Left lung (tissue), 10 donors: Measurements from ENCODE around the gene MAST4. TPM values are rescaled to one million over a fixed set of nuclear protein-coding genes. Genes with fewer than 3 reads are reported as not detected.
"Not testable (repeated sequence)": the region's sequence is repeated elsewhere in the genome, so short reads cannot be mapped to it uniquely, and the experiment has no call there.

Experiments
- ATAC-seq: fragments of 200-7000 bp; cut with Tn5 transposase; one replicate; pipeline ENCODE4 v1.9.1; 2020; ENCODE audit warnings: moderate library complexity
- DNase-seq, 4 donors: peaks; one replicate each; pipeline ENCODE4 v3.0.0-alpha.2; 2013 to 2020
- H3K27ac ChIP-seq, 2 donors: fragments of 200-600 bp; sonication (generic) in 1 of 2; one replicate each; pipeline versions ENCODE4 v1.5.0 to v1.8.0; 2020 to 2021
- H3K27me3 ChIP-seq, 2 donors: fragments of 200-600 bp; sonication (generic) in 1 of 2; one replicate each; pipeline versions ENCODE4 v1.5.0 to v1.8.0; 2020 to 2021
- H3K36me3 ChIP-seq, 2 donors: fragments of 200-600 bp; sonication (generic) in 1 of 2; one replicate each; pipeline versions ENCODE4 v1.5.0 to v1.8.0; 2020 to 2021
- H3K4me1 ChIP-seq, 2 donors: fragments of 200-600 bp; one replicate each; pipeline ENCODE4 v1.8.0; 2021
- H3K4me3 ChIP-seq, 2 donors: fragments of 200-600 bp; sonication (generic) in 1 of 2; one replicate each; pipeline versions ENCODE4 v1.5.0 to v1.8.0; 2020 to 2021; ENCODE audit warnings: mild to moderate bottlenecking in 1 of 2
- H3K9me3 ChIP-seq, 2 donors: fragments of 200-600 bp; sonication (generic) in 1 of 2; one replicate each; pipeline versions ENCODE4 v1.5.0 to v1.8.0; 2020 to 2021
- intact Hi-C, 2 donors: fragments of 100-400 bp; cut with DNase I; formaldehyde crosslinking; loops; one replicate each; pipeline versions ENCODE4 v1.11.2 to v1.14.2; 2022
- polyA plus RNA-seq, 6 donors: library from polyadenylated mRNA; unstranded; fragments of 120-200 nt; gene quantifications; one replicate each; pipeline ENCODE4 v1.2.1, GENCODE V29; 2013; ENCODE audit not compliant: insufficient read length in 6 of 6
- total RNA-seq, 2 donors: library from RNA; stranded (reverse); fragmentation: NEBNext Ultra II Directional; extraction: Animal tissue kit (Norgen Biotek cat#: 25700); gene quantifications; one replicate each; pipeline ENCODE4 v1.2.1, GENCODE V29; 2021
- TF ChIP-seq, protein P1 (sequence below), 2 donors: fragments of 200-600 bp; sonication (generic) in 1 of 2; IDR thresholded peaks; one replicate each; pipeline versions ENCODE4 v1.5.0 to v1.8.0; 2021; ENCODE audit warnings: antibody characterized with exemption in 2 of 2
- donor health status: DM: no; HTN: yes; CAD: no.
- donor health status: DM: no; HTN: no; CAD: no.

MAST4 gene
- total and polyA plus RNA-seq, 8 donors = 47.7 to 57.6 (median 53.0) TPM

DNA sequence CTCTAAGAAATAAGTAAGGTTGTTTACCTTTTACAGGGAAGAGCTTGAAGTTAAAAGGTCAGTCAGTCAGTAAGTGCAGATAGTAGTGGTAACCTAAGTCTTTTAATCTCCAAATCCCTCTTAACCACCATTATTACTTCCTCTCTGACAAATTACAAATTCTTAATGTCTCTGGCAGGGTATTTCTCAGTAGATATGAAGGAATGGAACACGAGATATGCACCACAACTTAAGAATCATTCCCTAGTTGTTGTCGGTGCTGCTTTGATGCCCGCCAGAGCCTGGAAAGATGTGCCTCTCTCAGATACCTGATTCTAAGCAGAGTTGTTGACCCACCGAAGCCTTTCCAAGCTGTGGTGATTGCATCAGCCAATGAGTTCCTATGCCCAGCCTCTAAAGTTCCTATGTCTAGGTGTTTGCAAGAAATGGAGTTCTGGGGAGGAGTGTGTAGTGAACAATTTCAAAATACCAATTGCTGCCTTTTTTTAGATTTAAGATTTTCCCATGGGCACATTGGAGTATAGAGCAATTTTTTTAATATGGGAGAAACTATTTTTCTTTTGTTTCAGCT, 521.9 kb downstream of the MAST4 start:
- Histone ChIP-seq H3K4me3 (no peak overlapping the region), H3K27me3 (no peaks in the 10 kb centered on the region), H3K27ac (no peak overlapping the region), H3K36me3 (peaks cover 0 to 45% of the 10 kb centered on the region in 2 donors), H3K4me1 (no peaks in the 10 kb centered on the region), H3K9me3 (no peaks in the 10 kb centered on the region)
- DNase-seq = no peak
- TF ChIP-seq, protein P1, sequence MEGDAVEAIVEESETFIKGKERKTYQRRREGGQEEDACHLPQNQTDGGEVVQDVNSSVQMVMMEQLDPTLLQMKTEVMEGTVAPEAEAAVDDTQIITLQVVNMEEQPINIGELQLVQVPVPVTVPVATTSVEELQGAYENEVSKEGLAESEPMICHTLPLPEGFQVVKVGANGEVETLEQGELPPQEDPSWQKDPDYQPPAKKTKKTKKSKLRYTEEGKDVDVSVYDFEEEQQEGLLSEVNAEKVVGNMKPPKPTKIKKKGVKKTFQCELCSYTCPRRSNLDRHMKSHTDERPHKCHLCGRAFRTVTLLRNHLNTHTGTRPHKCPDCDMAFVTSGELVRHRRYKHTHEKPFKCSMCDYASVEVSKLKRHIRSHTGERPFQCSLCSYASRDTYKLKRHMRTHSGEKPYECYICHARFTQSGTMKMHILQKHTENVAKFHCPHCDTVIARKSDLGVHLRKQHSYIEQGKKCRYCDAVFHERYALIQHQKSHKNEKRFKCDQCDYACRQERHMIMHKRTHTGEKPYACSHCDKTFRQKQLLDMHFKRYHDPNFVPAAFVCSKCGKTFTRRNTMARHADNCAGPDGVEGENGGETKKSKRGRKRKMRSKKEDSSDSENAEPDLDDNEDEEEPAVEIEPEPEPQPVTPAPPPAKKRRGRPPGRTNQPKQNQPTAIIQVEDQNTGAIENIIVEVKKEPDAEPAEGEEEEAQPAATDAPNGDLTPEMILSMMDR (IDR thresholded peaks at IDR 0.05) = no peak
- intact Hi-C loops = no loop called here
- ATAC-seq = no peak

DNA sequence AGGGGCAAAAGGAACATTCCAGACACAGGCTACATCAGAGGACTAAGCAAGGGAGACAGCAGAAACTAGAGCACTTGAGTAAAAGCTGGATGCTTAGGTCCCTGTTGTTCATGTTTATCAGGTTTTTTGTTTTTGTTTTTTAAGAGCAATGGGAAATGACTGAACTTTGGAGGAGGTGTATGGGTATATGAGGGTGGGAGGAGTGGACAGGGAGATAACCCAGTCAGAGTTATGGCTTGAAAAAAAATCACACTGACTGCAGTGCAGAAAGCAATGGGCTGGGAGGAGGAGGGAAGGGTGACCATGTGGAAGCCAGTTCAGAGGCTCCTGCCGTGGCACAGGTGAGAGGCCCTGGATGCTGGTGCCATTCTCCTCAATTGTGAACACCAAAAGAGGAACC, 522.8 kb downstream of the MAST4 start:
- Histone ChIP-seq H3K27me3 (no peaks in the 10 kb centered on the region), H3K4me1 (no peaks in the 10 kb centered on the region), H3K27ac (no peak overlapping the region), H3K4me3 (no peak overlapping the region), H3K9me3 (no peaks in the 10 kb centered on the region), H3K36me3 (peaks cover 0 to 44% of the 10 kb centered on the region in 2 donors)
- ATAC-seq (no peak), DNase-seq (no peak)
- intact Hi-C loops = no loop called here
- TF ChIP-seq, protein P1 (IDR thresholded peaks at IDR 0.05) = no peak

DNA sequence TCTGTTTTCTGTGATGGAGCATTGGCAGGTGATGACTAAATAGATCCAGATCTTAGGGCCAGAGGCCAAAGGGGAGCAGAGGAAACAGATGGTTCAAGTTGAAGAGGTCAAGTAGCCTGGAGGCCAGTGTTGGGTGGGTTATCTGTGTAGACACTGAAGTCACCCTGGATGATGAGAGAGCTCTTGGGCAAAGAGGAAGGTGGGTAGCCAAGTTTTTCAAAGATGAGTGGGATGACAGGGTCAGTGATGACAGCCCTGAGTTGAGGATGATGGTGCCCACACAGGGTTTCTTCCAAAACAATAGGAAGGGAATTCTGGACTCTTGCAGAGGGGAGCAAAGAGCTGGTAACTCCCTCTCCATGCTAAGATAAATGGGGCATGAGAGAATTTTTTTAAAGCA, 523.8 kb downstream of the MAST4 start:
- intact Hi-C loops = no loop called here
- ATAC-seq (no peak), DNase-seq (no peak)
- TF ChIP-seq, protein P1 (IDR thresholded peaks at IDR 0.05) = no peak
- Histone ChIP-seq H3K27me3 (no peaks in the 10 kb centered on the region), H3K4me3 (no peak overlapping the region), H3K27ac (no peak overlapping the region), H3K36me3 (peaks cover 0 to 40% of the 10 kb centered on the region in 2 donors), H3K4me1 (no peaks in the 10 kb centered on the region), H3K9me3 (no peaks in the 10 kb centered on the region)

DNA sequence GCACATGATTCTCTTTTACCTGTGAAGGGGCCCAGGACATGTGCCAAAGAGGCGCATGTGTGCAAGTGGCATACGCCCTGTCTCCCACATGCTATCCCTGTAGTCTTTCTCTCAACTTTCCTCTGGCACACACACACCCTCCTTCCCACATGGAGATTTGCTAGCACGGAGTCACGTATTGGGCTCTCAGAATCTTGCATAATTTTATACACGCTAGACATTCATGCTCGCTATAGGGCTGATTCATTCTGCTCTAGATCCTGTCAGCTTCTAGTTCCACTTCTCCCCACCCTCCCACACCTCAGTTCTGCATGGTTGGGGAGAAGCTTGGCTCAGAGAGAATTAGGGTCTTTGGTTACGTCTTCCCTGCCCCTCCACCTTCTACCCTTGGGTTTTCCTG, 527.6 kb downstream of the MAST4 start:
- TF ChIP-seq, protein P1 (IDR thresholded peaks at IDR 0.05) = no peak
- intact Hi-C loops = no loop called here
- peaks cover 0 to 31% of the 10 kb centered on the region in 2 donors for H3K36me3 ChIP-seq

DNA sequence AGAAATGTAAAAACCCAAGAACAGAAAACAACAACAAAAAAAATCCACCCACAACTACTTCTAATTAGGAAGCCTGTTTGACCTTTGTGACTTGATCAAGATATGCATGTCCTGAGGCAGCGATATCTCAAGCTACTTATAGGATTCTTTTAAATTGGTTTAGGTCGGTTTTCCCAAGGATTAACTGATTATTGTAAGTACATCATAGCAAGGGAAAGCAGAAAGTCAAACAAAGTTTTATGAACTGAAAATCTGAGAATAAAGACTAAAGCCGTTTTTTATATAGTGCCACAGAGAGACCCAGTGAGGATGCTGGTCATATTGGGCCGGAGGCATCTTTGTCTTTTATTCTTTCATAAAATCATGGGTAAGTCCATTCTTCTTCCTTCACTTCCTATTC, 528.4 kb downstream of the MAST4 start:
- Histone ChIP-seq H3K36me3 (peaks cover 0 to 27% of the 10 kb centered on the region in 2 donors), H3K27ac (no peak overlapping the region), H3K9me3 (no peaks in the 10 kb centered on the region), H3K4me3 (no peak overlapping the region), H3K4me1 (no peaks in the 10 kb centered on the region), H3K27me3 (no peaks in the 10 kb centered on the region)
- ATAC-seq (no peak), DNase-seq (no peak)
- TF ChIP-seq, protein P1 (IDR thresholded peaks at IDR 0.05) = no peak
- intact Hi-C loops = no loop called here

More for the DNA sequence above, 527.6 kb downstream of the MAST4 start:
- Histone ChIP-seq H3K27ac (no peak overlapping the region), H3K4me3 (no peak overlapping the region), H3K27me3 (no peaks in the 10 kb centered on the region), H3K9me3 (no peaks in the 10 kb centered on the region), H3K4me1 (no peaks in the 10 kb centered on the region)
- DNase-seq (no peak), ATAC-seq (no peak)

DNA sequence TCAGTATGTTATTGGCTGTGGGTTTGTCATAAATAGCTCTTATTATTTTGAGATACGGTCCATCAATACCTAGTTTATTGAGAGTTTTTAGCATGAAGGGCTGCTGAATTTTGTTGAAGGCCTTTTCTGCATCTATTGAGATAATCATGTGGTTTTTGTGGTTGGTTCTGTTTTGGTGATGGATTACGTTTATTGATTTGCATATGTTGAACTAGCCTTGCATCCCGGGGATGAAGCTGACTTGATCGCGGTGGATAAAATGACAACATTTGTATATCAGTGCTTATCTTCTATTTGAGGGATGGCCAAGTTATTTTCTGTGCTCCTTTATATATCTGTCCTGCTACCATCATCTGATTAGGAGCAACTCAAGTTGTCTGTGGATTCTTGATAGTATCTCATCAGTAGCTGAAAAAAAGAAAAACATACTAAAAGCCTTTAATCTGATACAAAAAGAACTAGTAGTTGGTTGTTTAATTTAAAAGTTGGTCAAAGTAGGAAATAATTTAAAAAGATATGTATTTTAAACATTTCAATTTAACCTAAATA, 531.2 kb downstream of the MAST4 start:
- H3K27ac ChIP-seq, H3K27me3 ChIP-seq, intact Hi-C loops, H3K4me3 ChIP-seq, DNase-seq, H3K9me3 ChIP-seq, ATAC-seq, H3K4me1 ChIP-seq: not testable (repeated sequence)
- H3K36me3 ChIP-seq = peaks cover 0 to 29% of the 10 kb centered on the region in 2 donors
